Gastrocnemius medialis (tissue), 4 donors: Measurements from ENCODE around the gene CHTF18. TPM values are rescaled to one million over a fixed set of nuclear protein-coding genes. Genes with fewer than 3 reads are reported as not detected.
"Not testable (repeated sequence)": the region's sequence is repeated elsewhere in the genome, so short reads cannot be mapped to it uniquely, and the experiment has no call there.

Experiments
- ATAC-seq, 2 donors: fragments of 150-250 bp; one replicate each; pipeline ENCODE4 v1.9.1; 2016
- DNase-seq, 2 donors: peaks; one replicate each; pipeline ENCODE4 v3.0.0-alpha.2; 2019
- H3K27ac ChIP-seq, 4 donors: fragments of 200-600 bp; sonication (generic); 1 replicate in 1 of 4; 2 replicates in 3 of 4; pipeline ENCODE4 v1.5.1; 2016 to 2018; ENCODE audit warnings: mild to moderate bottlenecking in 2 of 4, moderate library complexity in 1 of 4
- H3K27me3 ChIP-seq, 3 donors: fragments of 200-600 bp; sonication (generic) in 2 of 3; 1 replicate in 1 of 3; 2 replicates in 2 of 3; pipeline versions ENCODE4 v1.5.1 to v1.6.0; 2016 to 2019; ENCODE audit warnings: mild to moderate bottlenecking in 1 of 3, moderate library complexity in 1 of 3
- H3K36me3 ChIP-seq, 2 donors: fragments of 200-600 bp; sonication (generic) in 1 of 2; one replicate each; pipeline ENCODE4 v1.5.1; 2017 to 2018
- H3K4me1 ChIP-seq, 2 donors: fragments of 200-600 bp; sonication (generic) in 1 of 2; one replicate each; pipeline ENCODE4 v1.5.1; 2016 to 2017; ENCODE audit warnings: mild to moderate bottlenecking in 2 of 2
- H3K4me3 ChIP-seq, 4 donors: fragments of 200-600 bp; sonication (generic) in 3 of 4; 1 replicate in 1 of 4; 2 replicates in 3 of 4; pipeline ENCODE4 v1.5.1; 2016 to 2019; ENCODE audit warnings: mild to moderate bottlenecking in 2 of 4
- H3K9me3 ChIP-seq, 3 donors: fragments of 200-600 bp; sonication (generic) in 2 of 3; 1 replicate in 1 of 3; 2 replicates in 2 of 3; pipeline ENCODE4 v1.5.1; 2016 to 2019
- POLR2A ChIP-seq, 2 donors: fragments of 450-650 bp; IDR thresholded peaks; one replicate each; pipeline ENCODE4 v1.6.1; 2017; ENCODE audit warnings: antibody characterized with exemption in 2 of 2, mild to moderate bottlenecking in 2 of 2, moderate library complexity in 2 of 2
- in situ Hi-C, 4 donors: fragments of 200-750 bp; cut with MboI; loops; one replicate each; pipeline versions ENCODE4 v1.15.0 to v1.8.0; 2017; ENCODE audit warnings: low sequenced_read_pairs in 4 of 4
- intact Hi-C: fragments of 100-400 bp; cut with DNase I; formaldehyde crosslinking; loops from one replicate; pipeline ENCODE4 v1.15.1; 2023; ENCODE audit warnings: low total_unique reads
- total RNA-seq, 4 donors: library from RNA; depleted of rRNA; stranded (reverse); fragments of >200 nt; gene quantifications; one replicate each; pipeline versions ENCODE4 v1.1.0 to v1.2.3, GENCODE V29; 2016
- TF ChIP-seq, protein P1 (sequence below), 5 experiments: fragments of 450-650 bp in 3 of 5; fragments of 200-600 bp in 2 of 5; sonication (generic) in 2 of 5; IDR thresholded peaks in 4 of 5; conservative IDR thresholded peaks in 1 of 5; 1 replicate in 4 of 5; 2 replicates in 1 of 5; pipeline ENCODE4 v1.5.1; 2016 to 2019; ENCODE audit warnings: antibody characterized with exemption in 5 of 5, mild to moderate bottlenecking in 3 of 5, moderate library complexity in 3 of 5

Gene CHTF18
- total RNA-seq, 4 donors from 2014 or later: 0.44 to 5.8 (median 3.1) TPM

DNA sequence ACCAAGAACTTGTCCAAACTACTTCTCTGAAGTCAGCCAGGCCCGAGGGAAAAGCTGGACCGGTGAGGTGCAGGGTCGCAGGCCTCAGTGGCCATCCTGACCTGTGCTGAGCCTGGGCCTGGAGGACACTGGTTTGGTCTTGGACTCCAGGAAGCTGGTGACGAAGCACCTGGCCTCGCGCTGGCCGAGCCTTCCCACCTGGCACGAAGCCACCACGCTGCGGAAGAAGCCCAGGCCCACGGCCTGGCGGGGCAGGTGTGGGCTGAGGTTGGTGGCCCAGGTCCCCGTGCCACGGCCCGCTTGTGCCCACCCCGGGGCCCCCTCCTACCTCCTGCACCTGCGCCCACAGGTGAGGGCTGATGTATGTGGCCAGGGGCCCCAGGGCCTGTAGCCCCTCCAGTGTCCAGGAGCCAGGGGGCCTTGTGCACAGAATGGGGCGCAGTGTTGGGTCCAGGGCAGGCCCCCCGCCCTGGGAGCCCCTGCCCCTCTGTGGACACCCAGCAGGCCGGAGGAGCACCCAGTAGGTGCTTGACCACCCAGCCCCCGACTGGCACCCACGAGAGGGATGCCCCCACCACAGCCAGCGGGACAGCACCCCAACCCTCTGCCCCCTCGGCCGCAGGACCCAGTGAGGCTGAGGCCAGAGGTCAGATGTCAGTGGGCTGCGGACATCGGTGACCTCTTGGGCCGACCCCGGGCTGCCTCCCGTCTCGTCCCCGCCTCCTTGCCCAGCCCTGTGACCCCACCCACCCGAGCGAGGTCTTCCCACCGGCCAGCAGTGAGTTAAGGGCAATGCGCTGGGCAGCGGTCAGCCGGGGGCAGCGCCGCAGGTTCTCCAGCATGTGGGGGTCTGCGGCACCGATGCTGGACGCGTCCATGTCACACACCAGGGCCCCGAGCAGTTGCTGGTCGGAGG is 14.1 kb upstream of the CHTF18 start:
- no peak overlapping the region for H3K4me3 ChIP-seq
- intact Hi-C loops (no loop called here), in situ Hi-C loops (no loop called here)
- H3K27me3 ChIP-seq: peaks cover 10 to 23% (median 12%) of the 10 kb centered on the region in 3 donors
- H3K4me1 ChIP-seq: no peaks in the 10 kb centered on the region
- TF ChIP-seq, protein P1, sequence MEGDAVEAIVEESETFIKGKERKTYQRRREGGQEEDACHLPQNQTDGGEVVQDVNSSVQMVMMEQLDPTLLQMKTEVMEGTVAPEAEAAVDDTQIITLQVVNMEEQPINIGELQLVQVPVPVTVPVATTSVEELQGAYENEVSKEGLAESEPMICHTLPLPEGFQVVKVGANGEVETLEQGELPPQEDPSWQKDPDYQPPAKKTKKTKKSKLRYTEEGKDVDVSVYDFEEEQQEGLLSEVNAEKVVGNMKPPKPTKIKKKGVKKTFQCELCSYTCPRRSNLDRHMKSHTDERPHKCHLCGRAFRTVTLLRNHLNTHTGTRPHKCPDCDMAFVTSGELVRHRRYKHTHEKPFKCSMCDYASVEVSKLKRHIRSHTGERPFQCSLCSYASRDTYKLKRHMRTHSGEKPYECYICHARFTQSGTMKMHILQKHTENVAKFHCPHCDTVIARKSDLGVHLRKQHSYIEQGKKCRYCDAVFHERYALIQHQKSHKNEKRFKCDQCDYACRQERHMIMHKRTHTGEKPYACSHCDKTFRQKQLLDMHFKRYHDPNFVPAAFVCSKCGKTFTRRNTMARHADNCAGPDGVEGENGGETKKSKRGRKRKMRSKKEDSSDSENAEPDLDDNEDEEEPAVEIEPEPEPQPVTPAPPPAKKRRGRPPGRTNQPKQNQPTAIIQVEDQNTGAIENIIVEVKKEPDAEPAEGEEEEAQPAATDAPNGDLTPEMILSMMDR (IDR thresholded peaks at IDR 0.05 in 4 of 5, conservative IDR thresholded peaks at IDR 0.05 in 1 of 5): no peak
- no peak for TF ChIP-seq POLR2A (IDR thresholded peaks at IDR 0.05)
- ATAC-seq: no peak
- DNase-seq: no peak
- H3K9me3 ChIP-seq: no peaks in the 10 kb centered on the region
- H3K27ac ChIP-seq: no peak overlapping the region
- no peaks in the 10 kb centered on the region for H3K36me3 ChIP-seq

DNA sequence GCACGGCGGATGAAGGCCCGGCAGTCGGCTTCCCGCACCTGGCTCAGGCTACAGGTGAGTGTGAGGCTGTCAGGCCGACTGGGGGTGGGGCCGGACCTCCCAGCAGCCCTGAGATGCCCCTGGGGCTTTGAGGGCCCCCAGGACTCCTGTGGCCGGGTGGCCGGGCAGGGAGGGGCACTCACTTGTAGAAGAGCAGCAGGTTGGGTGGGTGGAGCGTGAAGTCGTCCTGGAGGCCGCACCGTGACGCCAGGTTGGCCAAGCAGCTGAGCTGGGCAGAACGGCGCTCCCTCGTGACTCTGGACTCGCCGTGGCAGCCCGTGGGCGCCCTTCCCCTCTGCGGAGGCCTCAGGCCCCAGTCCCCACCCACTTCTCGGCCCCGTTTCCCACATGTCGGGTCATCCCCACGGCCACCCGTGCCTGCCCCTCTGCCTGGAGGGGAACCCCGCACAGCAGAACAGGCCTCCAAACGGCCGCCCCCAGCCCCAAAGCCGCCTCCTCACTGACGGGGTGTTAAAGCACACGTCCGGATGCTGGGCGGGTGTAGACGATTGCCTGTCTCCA is 13.1 kb upstream of the CHTF18 start:
- DNase-seq: no peak
- H3K4me1 ChIP-seq: no peaks in the 10 kb centered on the region
- no peaks in the 10 kb centered on the region for H3K9me3 ChIP-seq
- H3K36me3 ChIP-seq: no peaks in the 10 kb centered on the region
- no peak overlapping the region for H3K27ac ChIP-seq
- ATAC-seq: no peak
- H3K4me3 ChIP-seq: no peak overlapping the region
- H3K27me3 ChIP-seq: peaks cover 10 to 33% (median 20%) of the 10 kb centered on the region in 3 donors
- no peak for TF ChIP-seq POLR2A (IDR thresholded peaks at IDR 0.05)
- TF ChIP-seq, protein P1 (IDR thresholded peaks at IDR 0.05 in 4 of 5, conservative IDR thresholded peaks at IDR 0.05 in 1 of 5): no peak
- in situ Hi-C loops: no loop called here
- intact Hi-C loops: no loop called here

DNA sequence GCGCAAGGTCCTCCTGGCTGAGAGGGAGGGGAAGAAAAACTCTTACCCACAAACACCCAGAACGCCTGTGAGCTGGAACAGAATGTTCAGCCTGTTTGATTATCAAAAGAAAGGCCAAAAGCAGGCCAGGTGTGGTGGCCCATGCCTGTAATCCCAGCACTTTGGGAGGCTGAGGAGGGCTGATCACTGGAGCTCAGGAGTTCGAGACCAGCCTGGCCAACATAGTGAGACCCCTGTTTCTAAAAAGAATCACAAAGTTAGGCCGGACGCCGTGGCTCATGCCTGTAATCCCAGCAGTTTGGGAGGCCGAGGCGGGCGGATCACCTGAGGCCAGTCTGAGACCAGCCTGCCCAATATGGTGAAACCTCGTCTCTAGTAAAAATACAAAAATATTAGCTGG is 12.1 kb upstream of the CHTF18 start:
- H3K4me1 ChIP-seq, ATAC-seq, H3K9me3 ChIP-seq, H3K36me3 ChIP-seq, H3K27ac ChIP-seq, DNase-seq, intact Hi-C loops, H3K4me3 ChIP-seq, in situ Hi-C loops: not testable (repeated sequence)
- peaks cover 13 to 40% (median 27%) of the 10 kb centered on the region in 3 donors for H3K27me3 ChIP-seq

DNA sequence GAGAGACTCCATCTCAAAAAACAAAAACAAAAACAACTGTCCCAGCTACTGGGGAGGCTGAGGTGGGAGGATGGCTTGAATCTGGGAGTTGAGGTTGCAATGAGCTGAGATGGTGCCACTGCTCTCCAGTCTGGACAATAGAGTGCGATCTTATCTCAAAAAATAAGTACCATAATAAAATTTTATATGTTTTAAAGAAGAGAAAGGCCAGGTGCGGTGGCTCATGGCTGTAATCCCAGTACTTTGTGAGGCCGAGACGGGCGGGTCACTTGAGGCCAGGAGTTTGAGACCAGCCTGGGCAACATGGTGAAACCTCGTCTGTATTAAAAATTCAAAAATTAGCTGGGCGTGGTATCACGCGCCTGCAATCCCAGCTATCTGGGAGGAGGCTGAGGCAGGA is 11.6 kb upstream of the CHTF18 start:
- intact Hi-C loops: no loop called here
- TF ChIP-seq, protein P1 (IDR thresholded peaks at IDR 0.05 in 4 of 5, conservative IDR thresholded peaks at IDR 0.05 in 1 of 5): no peak
- TF ChIP-seq POLR2A (IDR thresholded peaks at IDR 0.05): no peak
- DNase-seq (no peak), ATAC-seq (no peak)
- H3K4me3 ChIP-seq: no peak overlapping the region
- H3K4me1 ChIP-seq: no peaks in the 10 kb centered on the region
- in situ Hi-C loops: no loop called here
- H3K27ac ChIP-seq: no peak overlapping the region
- no peaks in the 10 kb centered on the region for H3K9me3 ChIP-seq
- H3K27me3 ChIP-seq: peaks cover 17 to 46% (median 32%) of the 10 kb centered on the region in 3 donors
- no peaks in the 10 kb centered on the region for H3K36me3 ChIP-seq

DNA sequence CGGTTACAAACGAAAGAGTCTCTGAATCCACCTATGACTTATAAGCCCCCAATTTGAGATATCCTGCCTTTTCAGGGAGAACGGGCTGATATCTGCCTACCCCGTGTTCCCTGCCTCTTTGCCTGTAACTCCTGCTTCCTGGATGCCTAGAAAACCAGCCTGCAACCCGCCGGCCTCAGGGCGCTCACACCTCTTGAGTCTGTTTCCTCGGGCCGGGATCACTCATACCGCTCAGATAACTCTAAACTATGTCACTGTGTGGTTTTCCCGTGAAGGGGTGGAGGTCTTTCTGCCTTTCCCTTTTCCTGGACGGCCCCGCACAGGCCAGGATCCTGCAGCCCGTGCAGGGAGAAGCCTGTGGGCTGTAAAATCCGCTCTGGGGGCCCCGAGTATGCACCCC is 10.6 kb upstream of the CHTF18 start:
- intact Hi-C loops: no loop called here
- TF ChIP-seq POLR2A (IDR thresholded peaks at IDR 0.05): no peak
- TF ChIP-seq, protein P1 (IDR thresholded peaks at IDR 0.05 in 4 of 5, conservative IDR thresholded peaks at IDR 0.05 in 1 of 5): no peak

More for the DNA sequence above, 10.6 kb upstream of the CHTF18 start:
- Histone ChIP-seq H3K9me3 (no peaks in the 10 kb centered on the region), H3K36me3 (no peaks in the 10 kb centered on the region), H3K27me3 (peaks cover 23 to 56% (median 41%) of the 10 kb centered on the region in 3 donors), H3K4me3 (no peak overlapping the region), H3K27ac (no peak overlapping the region), H3K4me1 (no peaks in the 10 kb centered on the region)
- ATAC-seq (no peak), DNase-seq (no peak)
- in situ Hi-C loops: no loop called here
